Thyroid gland (tissue), 4 donors: Measurements from ENCODE around the gene OR2S2.

ENCODE experiments used
- POLR2A ChIP-seq, 2 donors: fragments of 450-650 bp; IDR thresholded peaks; one replicate each; pipeline ENCODE4 v1.6.1; 2017; ENCODE audit warnings: antibody characterized with exemption in 2 of 2, mild to moderate bottlenecking in 2 of 2, moderate library complexity in 1 of 2
- TF ChIP-seq, protein P1 (sequence below), 6 experiments: fragments of 200-600 bp in 3 of 6; fragments of 450-650 bp in 3 of 6; sonication (generic) in 3 of 6; IDR thresholded peaks; one replicate each; pipeline ENCODE4 v1.5.1; 2016 to 2019; ENCODE audit warnings: antibody characterized with exemption in 6 of 6, mild to moderate bottlenecking in 2 of 6, inconsistent platforms in 1 of 6, moderate library complexity in 1 of 6

DNA sequence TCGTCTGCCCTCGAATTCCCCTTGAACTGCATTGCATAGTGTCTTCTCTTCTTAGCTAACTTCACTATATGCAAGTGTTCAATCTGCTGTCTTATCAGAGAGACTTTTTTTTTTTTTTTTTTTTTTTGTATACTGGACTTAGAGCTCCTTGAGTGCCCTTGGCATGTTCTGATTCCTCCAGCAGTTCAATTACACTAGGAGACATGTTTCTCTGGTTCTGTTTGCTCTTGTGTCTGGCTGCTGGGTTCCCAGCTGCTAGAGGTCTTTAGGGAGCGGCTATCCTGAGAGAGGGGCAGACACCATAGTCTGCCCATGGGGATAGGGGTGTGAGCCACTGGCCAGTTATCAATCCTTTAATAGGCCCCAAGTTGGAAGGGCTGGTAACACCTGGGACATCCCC lies 13.1 kb downstream of the OR2S2 start:
- TF ChIP-seq POLR2A (IDR thresholded peaks at IDR 0.05) = no peak
- TF ChIP-seq, protein P1, sequence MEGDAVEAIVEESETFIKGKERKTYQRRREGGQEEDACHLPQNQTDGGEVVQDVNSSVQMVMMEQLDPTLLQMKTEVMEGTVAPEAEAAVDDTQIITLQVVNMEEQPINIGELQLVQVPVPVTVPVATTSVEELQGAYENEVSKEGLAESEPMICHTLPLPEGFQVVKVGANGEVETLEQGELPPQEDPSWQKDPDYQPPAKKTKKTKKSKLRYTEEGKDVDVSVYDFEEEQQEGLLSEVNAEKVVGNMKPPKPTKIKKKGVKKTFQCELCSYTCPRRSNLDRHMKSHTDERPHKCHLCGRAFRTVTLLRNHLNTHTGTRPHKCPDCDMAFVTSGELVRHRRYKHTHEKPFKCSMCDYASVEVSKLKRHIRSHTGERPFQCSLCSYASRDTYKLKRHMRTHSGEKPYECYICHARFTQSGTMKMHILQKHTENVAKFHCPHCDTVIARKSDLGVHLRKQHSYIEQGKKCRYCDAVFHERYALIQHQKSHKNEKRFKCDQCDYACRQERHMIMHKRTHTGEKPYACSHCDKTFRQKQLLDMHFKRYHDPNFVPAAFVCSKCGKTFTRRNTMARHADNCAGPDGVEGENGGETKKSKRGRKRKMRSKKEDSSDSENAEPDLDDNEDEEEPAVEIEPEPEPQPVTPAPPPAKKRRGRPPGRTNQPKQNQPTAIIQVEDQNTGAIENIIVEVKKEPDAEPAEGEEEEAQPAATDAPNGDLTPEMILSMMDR (IDR thresholded peaks at IDR 0.05) = no peak
